HS-5 (cell line): ENCODE data around the gene MYH9.
"Not testable (repeated sequence)": the region's sequence is repeated elsewhere in the genome, so short reads cannot be mapped to it uniquely, and the experiment has no call there.

ENCODE experiments used
- DNase-seq: peaks from one replicate; pipeline ENCODE4 v3.0.0-alpha.2; 2012; ENCODE audit warnings: low read depth

Gene MYH9

DNA sequence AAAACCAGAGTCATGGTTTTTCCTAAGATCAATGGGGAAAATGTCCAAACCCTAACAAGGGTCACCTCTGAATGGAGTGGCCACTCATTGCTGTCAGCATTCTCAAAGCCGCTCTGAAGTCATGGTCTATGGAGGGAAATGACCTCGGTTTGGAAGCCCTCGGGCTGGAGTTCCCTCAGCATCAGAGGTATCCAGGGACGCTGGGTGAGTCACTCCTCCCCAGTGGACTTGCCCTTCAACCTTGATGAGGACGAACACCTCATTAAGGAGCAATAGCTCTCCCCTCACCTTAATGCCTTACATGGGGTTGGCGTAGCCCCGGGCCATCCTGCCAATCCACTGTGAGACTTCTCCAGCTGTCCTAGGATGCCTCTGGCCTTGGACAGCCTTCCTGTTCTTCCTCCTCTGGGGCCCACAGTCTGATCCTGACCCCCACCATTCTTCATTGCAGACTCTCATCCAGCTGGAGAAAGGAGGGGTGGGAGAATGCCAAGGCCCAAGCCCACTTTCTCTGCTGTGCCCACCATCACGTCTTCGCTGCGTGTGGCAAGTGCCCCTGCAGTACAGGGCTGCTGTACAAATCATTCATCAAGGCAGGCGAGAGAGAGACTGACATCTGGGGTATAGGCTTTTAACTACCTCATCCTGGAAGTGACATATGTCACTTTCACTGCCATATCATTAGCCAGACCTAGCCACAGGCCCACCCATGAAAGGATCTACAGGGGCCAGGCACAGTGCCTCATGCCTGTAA, 25.4 kb upstream of the MYH9 start:
- no peak for DNase-seq

DNA sequence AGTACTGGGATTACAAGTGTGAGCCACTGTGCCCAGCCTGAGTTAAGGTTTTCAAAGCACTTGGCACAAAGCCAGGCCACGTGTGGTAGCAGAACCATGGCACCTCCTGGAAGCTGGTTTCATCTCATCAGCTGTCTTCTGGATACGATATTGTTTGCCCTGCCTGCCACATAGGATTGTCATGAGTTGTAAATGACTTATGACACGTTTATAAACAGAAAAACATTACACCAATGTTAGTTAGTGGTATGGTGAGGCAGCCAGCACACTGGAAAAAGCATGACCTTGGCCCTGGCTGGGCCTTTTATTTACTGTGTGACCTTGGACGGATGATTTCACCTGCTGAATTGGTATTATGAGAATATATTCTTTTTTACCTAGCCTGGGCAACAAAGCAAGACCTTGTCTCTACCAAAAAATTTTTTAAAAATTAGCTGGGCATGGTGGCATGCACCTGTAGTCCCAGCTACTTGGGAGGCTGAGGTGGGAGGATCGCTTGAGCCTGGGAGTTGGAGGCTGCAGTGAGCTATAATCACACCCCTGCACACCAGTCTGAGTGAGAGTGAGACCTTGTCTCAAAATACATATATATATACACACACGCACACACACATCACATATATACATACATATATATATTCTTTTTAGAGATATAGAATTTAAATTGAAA, 24.0 kb upstream of the MYH9 start:
- no peak for DNase-seq

DNA sequence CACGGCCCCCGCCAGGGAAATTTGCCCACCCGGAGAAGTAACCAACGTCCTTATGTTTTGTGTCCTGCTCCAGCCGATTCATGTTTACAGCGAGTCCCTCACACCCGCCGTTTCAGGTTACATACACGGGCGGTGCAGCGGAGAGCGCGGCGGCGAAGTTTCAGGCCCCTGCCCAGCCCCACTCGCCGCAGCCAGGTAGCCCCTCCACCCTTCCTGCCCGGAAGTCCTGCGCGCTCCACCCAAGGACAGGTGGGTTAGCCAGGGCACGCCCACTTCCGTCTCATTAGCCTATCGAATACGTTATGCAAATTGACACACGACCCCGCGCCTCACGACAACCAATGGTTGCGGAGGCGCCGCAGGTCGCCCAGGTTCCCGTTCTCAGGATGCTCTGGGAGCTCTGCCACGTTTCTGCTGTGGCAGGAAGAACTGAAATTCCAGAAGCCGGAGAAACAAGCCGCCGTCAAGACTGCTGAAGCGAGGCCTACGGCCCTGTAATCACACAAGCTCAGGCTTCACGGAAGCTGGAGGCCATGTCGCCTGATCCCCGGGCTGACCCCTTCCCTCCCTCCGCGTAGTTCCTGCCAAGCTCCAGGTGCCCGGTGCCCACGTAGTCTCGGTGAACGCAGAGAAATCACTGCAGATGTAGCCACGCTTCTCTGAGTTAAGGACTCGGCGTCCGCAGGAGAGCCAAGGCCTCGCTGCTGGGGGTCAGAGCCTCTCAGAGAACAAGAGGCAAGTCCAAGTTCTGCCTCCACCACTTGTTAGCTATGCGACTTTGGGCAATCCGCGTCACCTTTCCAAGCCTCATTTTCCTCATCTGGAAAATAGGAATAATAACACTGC, 22.4 kb upstream of the MYH9 start:
- DNase-seq, result no peak

DNA sequence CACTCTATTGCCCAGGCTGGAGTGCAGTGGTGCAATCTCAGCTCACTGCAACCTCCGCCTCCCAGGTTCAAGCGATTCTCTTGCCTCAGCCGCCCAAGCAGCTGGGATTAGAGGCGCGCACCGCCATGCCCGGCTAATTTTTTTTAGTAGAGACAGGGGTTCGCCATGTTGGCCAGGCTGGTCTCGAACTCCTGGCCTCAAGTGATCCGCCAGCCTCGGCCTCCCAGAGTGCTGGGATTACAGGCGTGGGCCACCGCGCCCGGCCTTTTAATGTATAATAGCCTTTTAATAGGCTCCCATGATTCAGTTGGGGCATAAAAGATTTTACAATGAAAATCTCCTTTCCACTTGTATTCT, 21.8 kb upstream of the MYH9 start:
- not testable (repeated sequence) for DNase-seq

DNA sequence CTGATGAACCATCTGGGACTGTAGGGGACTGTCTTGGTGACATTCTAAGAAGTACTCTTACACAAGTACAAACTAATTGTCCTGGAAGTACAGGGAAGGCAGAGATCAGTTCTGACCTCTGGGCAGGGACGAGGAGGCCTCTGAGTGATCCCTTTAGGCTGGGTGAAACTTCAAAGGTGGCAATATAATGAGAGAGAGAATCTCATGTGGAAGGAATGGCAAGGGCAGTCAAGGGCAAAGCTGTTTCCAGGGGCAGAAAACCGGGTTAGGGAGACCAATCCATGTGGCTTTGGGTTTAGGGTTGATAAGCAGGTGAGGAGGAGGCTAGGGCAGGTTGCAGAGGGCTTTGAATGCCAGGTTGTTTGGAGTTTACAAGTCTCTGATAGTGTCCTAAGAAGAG, 21.3 kb upstream of the MYH9 start:
- no peak for DNase-seq

DNA sequence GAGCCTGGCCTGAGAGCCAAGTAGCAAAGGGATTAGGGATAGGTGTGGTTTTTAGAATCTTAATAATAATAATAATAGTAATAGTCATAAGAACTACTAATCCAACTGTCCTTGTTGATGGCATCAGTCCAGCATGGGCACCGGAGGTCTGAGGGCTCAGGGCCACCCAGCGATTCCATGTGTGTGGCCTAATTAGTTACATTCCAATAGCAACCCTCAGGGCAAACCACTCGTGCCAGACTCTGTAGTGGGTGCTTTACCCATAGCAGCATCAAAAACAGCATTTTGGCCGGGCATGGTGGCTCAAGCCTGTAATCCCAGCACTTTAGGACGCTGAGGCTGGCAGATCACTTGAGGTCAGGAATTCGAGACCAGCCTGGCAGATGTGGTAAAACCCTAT, 19.0 kb upstream of the MYH9 start:
- DNase-seq, result no peak

DNA sequence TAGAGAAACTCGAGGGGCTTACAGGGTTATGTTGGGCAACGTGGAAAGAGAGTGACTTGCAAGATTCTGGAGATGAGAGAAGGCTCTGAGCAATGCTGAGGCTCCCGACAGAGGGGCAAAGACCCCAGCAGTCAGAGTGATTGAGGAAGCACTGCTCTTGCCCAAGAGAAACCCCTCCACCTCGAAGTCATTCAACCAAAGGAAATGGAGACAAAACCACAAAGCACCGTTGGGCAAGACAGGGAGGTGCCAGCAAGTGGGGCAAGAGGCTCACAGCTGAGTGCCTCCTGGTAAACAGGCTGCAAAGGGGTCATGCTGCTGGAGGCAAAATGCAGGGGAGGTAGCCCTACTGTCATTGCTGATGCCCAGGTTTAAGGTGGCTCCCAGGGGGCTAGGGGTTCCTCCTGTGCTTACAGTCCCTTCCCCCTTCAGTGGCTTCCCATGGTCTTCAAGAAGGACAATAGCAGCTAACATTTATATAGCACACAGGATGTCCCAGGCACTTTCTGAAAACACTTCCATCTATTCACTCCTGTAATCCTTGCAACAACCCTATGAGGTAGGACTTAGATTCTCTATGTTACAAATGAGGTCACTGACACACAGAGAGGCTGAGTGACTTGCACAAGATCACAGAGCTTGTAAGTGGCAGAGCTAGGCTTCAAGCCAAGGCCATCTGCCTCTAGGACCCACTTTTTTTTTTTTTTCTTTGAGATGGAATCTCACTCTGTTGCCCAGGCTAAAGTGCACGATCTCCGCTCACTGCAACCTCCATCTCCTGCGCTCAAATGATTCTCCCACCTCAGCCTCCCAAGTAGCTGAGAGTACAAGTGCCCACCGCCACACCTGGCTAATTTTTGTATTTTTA, 18.1 kb upstream of the MYH9 start:
- no peak for DNase-seq

DNA sequence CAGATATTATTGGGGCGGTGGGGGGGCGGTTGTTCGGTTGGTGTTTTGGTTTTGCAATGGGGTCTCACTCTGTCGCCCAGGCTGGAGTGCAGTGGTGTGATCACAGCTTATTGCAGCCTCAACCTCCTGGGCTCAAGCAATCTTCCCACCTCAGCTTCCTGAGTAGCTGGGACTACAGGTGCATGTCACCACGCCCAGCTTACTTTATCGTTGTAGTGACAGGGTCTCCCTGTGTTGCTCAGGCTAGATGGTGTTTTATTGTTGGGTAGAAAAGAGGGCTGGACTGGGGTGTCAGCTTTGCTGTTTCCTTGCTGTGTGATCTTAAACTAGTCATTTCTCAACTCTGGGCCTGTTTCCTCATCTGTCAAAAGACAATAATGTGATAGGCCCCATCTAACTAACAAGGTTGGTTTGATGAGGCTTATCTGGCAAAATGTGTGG, 17.5 kb upstream of the MYH9 start:
- DNase-seq, result no peak

DNA sequence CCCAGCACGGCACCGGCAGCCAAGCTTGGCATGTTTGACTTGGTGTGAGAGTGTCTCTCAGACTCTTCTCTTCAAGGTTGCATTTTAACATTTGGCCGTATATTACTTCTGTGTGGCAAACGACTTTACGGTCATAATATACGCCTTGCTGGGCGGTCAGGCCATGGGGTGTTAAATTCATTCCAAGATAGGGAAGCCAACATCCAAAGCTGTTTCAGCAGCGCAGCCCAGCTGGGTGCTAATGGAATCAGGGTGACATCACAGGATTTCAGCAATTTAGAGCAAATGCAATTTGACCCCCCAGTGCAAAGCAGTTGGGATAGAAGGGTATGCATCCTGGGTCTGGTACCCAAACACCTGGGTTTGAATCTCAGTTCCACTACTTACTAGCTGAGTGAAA, 16.7 kb upstream of the MYH9 start:
- DNase-seq, result no peak

DNA sequence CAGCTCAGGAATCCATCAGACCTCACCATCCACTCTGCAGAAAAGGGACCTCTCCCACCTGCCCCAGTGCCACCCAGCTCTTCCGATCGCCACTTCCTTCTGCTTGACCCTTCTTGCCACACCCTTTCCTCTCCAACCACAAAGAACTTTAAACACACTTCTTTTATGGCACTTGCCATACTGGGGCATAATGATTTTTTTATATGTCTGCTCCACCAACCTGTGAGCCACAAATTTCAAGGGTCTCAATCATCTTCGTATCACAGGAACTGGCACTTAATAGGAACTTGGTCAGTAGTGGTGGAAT, 11.7 kb upstream of the MYH9 start:
- DNase-seq, result no peak

DNA sequence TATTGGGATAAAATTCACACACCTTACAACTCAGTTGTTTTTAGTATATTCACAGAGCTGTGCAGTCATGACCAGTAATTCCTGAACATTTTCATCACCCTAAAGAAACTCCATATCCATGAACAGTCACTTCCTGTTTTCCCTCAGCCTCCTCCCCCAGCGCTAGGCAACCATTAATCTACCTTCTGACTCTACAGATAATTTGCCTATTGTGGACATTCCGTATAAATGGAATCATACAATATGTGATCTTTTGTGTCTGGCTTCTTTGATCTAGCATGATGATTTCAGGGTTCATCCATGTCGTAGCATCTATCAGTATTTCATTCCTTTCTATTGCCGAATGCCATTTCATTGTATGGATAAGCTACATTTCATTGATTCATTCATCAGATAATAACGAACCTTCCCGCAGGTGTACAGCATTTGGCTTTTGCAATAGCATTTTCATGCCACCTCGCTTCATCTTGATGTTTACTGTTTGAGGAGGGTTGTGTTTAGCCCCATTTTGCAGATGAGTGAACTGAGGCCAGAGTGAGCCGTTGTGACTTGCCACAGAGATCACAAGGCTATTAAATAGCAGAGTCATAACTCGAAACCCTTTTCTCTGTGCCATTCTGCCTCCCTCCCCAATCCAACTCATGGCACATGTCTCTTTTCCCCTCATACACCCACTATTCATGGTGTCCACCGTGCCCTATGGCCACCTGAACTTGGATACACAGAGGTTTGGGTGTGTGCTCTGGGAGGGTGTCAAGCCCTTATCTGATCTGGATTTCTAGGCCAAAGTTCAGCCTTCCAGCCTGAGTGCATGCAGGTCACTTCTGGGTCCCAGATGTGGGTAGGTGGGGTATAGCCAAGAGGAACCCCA, 11.1 kb upstream of the MYH9 start:
- peak; percentile 82 for DNase-seq

DNA sequence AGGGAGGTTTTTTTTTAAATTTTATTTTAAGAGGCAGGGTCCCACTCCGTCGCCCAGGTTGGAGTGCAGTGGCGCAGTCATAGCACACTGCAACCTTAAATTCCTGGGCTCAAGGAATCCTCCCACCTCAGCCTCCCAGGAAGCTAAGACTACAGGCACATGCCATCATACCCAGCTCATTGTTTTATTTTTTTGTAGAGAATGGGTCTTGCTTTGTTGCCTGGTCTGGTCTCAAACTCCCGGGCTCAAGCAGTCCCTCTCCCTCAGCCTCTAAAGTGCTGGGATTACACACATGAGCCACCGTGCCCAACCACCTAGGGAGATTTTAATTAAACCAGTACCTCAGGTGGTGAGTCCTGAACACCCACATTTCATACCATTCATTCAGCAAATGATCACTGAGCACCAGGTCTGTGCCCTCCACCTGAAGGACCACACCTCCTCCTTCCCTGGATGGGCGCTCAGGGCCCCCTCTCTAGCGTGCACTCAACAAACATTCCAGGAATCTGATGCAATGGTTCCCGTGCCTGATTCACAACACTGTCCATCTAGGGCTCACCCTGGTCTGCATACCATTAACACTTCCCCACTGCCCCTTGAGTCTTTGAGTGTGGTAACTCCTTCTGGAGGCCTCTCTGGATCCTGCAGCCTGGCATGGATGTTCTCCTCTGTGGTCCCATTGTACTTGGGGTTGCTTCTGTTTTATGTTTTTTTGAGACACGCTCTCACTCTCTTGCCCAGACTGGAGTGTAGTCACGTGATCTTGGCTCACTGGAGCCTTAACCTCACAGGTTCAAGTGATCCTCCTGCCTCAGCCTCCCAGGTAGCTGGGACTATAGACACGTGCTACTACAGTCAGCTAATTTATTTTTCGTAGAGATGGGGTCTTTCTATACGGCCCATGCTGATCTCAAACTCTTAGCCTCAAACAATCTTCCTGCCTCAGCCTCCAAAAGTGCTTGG, 9.6 kb upstream of the MYH9 start:
- no peak for DNase-seq

DNA sequence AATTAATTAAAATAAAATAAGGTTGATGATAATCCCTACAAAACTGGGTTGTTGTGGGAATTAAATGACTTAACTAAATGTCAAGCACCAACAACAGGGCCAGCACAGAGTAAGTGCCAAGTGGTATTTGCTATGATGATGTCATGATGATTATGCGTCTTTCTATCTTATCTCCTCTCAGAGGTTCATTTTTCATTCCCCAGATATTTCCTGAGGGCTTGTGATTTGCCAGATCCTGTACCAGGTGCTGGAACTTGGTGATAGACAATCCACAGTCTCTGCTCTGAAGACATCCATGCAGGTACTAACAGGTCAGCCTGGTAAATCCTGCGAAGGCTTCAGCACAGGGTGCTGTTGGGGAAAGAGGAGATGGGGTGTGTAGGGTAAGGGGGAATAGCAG, 8.1 kb upstream of the MYH9 start:
- DNase-seq, result no peak

DNA sequence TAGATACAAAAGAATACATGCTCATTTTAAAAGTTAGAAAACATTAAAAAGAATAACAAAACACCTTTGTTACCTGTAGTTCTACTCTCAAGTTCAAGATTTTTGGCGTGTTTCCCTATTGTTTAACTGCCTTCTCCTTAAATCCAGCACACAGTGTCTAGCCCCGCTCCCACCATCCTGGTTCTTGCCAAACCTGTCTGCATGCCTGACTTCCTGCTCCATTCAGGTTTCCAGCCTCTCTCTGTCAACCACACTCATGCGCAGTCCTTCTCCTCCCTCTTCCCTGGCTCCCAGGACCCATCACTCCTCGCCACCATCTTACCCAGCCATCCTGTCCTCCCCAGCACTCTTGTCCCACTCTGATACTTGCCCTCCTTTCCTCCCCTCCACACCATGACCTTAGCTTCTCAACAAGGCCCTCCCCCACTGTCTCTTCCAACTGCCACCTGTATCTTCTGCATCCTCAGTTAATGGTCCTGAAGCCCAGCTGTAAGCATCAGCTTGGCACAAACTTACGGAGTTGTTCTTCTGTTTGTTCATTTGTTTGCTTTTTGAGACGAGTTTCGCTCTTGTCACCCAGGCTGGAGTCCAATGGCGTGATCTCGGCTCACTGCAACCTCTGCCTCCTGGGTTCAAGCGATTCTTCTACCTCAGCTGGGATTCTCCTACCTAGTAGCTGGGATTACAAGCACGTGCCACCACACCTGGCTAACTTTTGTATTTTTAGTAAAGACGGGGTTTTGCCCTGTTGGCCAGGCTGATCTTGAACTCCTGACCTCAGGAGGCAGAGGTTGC, 7.5 kb upstream of the MYH9 start:
- DNase-seq, result no peak

DNA sequence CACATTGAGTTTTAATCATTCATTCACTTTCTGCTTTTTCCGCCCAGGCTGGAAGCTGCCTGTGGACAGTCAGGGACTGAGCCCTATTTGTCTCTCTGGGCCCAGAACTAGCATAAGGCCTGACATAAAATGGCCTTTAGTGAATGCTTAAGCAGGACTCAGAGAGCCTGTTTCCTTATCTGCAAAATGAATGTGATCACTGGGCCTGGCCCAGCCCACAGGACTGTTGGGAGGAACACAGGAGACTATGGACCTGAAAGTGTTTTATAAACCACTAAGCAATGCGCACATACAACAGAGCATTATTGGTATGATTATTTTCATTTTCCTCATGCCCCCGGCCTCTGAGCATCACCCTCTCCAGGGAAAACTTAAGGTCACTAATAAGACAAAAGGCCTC, 3.9 kb upstream of the MYH9 start:
- DNase-seq, result no peak

DNA sequence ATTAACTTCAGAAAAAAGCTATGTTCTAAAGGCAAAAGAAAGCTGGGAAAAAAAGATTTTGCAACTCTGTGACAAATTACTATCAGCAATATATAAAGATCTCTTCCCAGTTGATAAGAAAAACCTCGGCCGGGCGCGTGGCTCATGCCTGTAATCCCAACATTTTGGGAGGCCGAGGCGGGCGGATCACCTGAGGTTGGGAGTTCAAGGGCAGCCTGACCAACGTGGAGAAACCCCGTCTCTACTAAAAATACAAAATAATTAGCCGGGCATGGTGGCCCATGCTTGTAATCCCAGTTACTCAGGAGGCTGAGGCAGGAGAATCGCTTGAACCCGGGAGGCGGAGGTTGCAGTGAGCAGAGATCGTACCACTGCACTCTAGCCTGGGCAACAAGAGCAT, 1.4 kb upstream of the MYH9 start:
- DNase-seq, result not testable (repeated sequence)

DNA sequence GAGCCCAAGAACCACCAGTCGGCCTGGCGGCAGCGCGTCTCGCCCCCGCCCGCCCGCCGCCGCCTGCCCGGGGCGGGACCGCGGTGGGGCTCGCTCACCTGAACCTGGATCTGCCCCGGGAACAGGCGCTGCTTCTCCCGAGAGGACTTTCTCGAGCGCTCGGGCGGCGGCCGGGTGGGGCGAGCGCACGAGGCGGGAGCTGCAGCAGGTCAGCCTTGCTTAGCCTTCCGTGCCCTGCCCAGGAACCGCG, 133 bp downstream of the MYH9 start:
- no peak for DNase-seq

DNA sequence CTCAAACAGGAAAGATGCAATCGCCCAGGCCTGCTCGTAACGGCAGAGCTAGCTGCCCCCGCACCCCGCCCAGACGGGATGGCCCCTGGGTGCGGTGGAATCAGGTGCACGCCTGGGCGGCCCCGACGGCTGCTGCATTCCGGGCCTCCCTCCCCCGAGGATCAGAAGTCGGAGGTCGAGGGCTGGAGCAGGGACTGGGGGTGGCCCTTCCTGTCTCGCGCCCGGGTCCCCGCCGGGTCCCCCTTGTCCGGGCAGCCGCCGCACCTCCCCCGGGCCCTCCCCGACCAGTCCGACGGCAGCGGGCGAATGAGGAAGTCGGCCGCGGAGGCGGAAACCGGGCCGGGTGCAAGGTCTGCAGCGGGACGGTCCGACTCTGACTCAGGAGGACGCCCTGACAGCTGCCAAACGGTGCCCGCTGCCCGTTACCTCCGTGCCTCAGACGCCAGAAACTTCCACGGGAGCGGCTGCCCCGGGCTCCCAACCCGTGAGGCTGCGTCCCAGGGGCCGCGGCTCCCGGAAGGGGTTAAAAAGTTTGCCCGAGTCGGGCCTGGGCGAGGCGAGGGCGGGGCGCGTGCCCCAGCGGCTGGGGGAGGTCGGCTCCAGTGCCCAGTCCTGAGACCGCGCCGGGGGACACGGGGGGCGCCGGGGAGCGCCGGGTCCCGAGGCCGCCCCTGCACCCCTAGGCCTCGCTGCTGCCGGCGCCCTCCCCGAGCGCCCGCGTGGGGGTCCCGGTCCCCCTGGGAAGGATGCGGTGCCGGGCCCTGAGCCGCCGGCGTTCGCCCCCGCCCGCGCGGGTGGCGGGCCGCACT, 663 bp downstream of the MYH9 start:
- DNase-seq, result no peak
